Caki2 (cell line): Measurements from ENCODE around the gene C10orf62. TPM values are rescaled to one million over a fixed set of nuclear protein-coding genes. Genes with fewer than 3 reads are reported as not detected.
"Not testable (repeated sequence)": the region's sequence is repeated elsewhere in the genome, so short reads cannot be mapped to it uniquely, and the experiment has no call there.

Experiments
- DNase-seq: peaks from one replicate; pipeline ENCODE4 v3.0.0-alpha.2; 2015; ENCODE audit warnings: low read depth
- in situ Hi-C: cut with HindIII; loops from 2 replicates; pipeline ENCODE4 v1.10.0; 2016; ENCODE audit warnings: low sequenced_read_pairs, low pct_unique_long_range_greater_than_20kb, mixed read lengths
- total RNA-seq: library from RNA; depleted of rRNA; stranded (reverse); fragments of >200 nt; shearing (Covaris generic); gene quantifications from 2 replicates; pipeline ENCODE4 v1.2.3, GENCODE V29; 2014; ENCODE audit warnings: low replicate concordance; rRNA removed

Gene C10orf62
- 0.41 TPM in 1 of 2 replicates, not detected in the other for total RNA-seq

- in situ Hi-C loops = no loop called here
- DNase-seq = no peak
These were observed at the start of gene C10orf62 for GRCh38 chr10:97589479-97589878. Gene C10orf62 (plus strand): TSS chr10:97589721. CDS start chr10:97589898, 177 bp downstream.

- peak; percentile 31 for DNase-seq
- in situ Hi-C loops = no loop called here
These were observed 48.6 kb upstream of the C10orf62 start for GRCh38 chr10:97540669-97541500.

GRCh38 chr10:97542169-97543024 is 47.1 kb upstream of the C10orf62 start:
- peak; percentile 87 for DNase-seq
- in situ Hi-C loops = no loop called here

- DNase-seq = peak; percentile 75
- in situ Hi-C loops = no loop called here
These were observed 46.4 kb upstream of the C10orf62 start for GRCh38 chr10:97543025-97543546.

GRCh38 chr10:97546456-97547270 is 42.9 kb upstream of the C10orf62 start:
- in situ Hi-C loops = no loop called here
- DNase-seq = no peak

- DNase-seq = no peak
- in situ Hi-C loops = no loop called here
These were observed 42.3 kb upstream of the C10orf62 start for GRCh38 chr10:97547271-97547600.

GRCh38 chr10:97547962-97548361 is 41.6 kb upstream of the C10orf62 start:
- in situ Hi-C loops = no loop called here
- no peak for DNase-seq

- in situ Hi-C loops = no loop called here
- no peak for DNase-seq
These were observed 40.6 kb upstream of the C10orf62 start for GRCh38 chr10:97548828-97549455.

GRCh38 chr10:97549587-97550322 is 39.8 kb upstream of the C10orf62 start:
- in situ Hi-C loops = no loop called here
- DNase-seq = no peak

GRCh38 chr10:97550336-97551149 is 39.0 kb upstream of the C10orf62 start:
- no peak for DNase-seq
- in situ Hi-C loops = no loop called here

GRCh38 chr10:97551271-97551670 is 38.2 kb upstream of the C10orf62 start:
- in situ Hi-C loops = no loop called here
- no peak for DNase-seq

- in situ Hi-C loops = no loop called here
- DNase-seq = peak; percentile 68
These were observed 35.9 kb upstream of the C10orf62 start for GRCh38 chr10:97553575-97554031.

GRCh38 chr10:97554336-97554735 is 35.2 kb upstream of the C10orf62 start:
- in situ Hi-C loops, DNase-seq: not testable (repeated sequence)

- DNase-seq, in situ Hi-C loops: not testable (repeated sequence)
These were observed 34.0 kb upstream of the C10orf62 start for GRCh38 chr10:97555541-97555940.

- in situ Hi-C loops, DNase-seq: not testable (repeated sequence)
These were observed 28.7 kb upstream of the C10orf62 start for GRCh38 chr10:97560731-97561381.
